Skeletal muscle cell (primary cell): ENCODE data around the gene VAV1.
"Not testable (repeated sequence)": the region's sequence is repeated elsewhere in the genome, so short reads cannot be mapped to it uniquely, and the experiment has no call there.

Experiments used
- DNase-seq: peaks from one replicate; pipeline ENCODE4 v3.0.0-alpha.2; 2010; ENCODE audit warnings: low read depth
- H3K4me3 ChIP-seq: 2 replicates; pipeline ENCODE4 v1.5.1; 2011; ENCODE audit warnings: low read depth, mild to moderate bottlenecking, control low read depth, low read length, moderate library complexity

VAV1 gene

DNA sequence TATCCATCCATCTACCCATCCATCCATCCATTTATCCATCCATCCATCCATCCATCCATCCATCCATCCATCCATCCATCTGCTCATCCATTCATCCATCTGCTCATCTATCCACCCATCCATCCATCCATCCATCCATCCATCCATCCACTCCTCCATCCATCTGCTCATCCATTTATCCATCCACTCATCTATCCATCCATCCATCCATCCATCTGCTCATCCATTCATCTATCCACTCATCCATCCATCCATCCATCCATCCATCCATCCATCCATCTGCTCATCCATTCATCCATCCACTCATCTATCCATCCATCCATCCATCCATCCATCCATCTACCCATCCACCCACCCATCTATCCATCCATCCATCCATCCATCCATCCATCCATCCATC, 3.5 kb downstream of the VAV1 start:
- not testable (repeated sequence) for H3K4me3 ChIP-seq, DNase-seq

DNA sequence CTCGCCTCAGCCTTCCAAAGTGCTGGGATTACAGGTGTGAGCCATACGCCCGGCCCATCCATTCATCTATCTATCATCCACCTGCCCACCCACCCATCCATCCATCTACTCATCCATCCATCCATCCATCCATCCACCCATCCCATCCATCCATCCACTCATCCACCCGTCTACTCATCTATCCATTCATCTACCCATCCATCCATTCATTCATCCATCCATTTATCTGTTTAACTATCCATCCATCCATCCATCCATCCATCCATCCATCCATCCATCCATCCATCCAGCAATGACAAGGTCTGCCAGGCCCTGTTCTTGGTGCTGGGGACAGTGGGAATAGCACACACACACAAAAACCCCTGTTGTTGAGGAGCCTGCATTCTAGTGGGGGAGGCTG, 4.5 kb downstream of the VAV1 start:
- no peak overlapping the region for H3K4me3 ChIP-seq
- no peak for DNase-seq

DNA sequence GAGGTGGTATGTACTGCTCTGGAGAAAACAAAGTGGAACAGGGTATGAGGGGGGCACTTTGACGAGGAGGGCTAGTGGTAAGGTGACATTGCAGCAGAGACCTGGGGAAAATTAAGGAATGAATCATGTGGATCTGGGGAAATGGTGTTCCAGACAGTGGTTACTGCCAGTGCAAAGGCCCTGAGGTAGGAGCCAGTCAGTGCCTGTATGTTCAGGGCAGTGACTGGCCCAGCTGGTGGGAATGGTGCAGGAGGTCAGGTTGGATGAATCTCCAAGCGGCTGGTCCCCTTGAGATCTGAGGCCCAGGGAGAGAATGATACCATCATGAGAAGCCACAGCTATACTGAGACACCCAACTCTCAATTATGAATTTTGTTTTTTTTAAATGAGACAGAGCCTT, 4.9 kb downstream of the VAV1 start:
- no peak for DNase-seq
- H3K4me3 ChIP-seq, result no peak overlapping the region

GRCh38 chr19:6778386-6778785, 5.9 kb downstream of the VAV1 start:
- no peak for DNase-seq
- H3K4me3 ChIP-seq, result no peak overlapping the region

- no peak for DNase-seq
- no peak overlapping the region for H3K4me3 ChIP-seq
Measured at GRCh38 chr19:6779206-6779605, 6.7 kb downstream of the VAV1 start.

GRCh38 chr19:6787393-6787792, 14.9 kb downstream of the VAV1 start:
- no peak overlapping the region for H3K4me3 ChIP-seq
- DNase-seq, result no peak

GRCh38 chr19:6788896-6789295, 16.4 kb downstream of the VAV1 start:
- no peak overlapping the region for H3K4me3 ChIP-seq
- no peak for DNase-seq

DNA sequence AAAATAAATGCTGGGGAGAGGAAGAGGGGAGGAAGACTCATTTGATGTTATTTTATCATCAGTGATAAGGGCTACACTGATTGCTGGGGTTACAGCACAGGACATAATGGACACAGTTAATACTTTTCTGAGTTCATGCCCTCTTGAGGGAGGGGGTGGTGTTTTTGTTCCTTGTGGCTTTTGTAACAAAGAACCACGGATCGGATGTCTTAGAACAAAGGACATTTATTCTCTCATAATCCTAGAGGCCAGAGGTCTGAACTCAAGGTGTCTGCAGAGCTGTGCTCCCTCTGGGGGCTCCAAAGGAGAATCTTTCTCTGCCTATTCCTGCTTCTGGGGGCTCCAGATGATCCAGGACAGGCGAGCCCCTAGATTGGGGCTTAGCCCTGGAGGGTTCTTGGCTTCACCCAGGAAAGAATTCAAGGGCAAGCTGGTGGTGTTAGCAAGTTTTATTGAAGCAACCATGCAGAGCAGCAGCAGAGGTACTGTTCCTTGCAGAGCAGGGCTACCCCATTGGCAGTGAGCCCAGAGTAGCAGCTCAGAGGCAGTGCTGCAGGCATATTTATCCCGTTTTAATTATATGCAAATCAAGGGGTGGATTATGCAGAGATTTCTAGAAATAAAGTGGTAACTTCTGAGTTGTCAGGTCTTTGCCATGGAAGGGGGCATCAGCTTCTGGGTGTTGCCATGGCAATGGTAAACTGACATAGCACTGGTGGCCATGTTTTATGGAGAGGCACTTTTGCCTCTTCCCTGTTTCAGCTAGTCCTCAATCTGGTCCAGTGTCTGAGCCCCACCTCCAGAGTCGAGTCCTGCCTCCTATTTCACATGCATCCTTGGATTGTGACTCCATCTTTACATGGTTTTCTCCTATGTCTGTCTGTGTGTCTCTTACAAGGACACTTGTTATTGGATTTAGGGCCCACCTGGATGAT, 18.0 kb downstream of the VAV1 start:
- H3K4me3 ChIP-seq, result no peak overlapping the region
- DNase-seq, result no peak

DNA sequence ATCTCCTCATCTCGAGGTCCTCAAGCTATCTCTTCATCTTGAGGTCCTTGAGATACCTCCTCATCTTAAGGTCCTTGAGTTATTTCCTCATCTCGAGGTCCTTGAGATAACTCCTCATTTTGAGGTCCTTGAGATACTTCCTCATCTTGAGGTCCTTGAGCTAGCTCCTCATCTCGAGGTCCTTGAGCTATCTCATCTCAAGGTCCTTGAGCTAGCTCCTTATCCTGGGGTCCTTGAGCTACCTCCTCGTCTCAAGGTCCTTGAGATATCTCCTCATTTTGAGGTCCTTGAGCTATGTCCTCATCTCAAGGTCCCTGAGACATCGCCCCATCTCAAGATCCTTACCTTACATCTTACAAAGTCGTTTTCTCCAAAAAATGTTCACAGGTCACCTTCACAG, 18.7 kb downstream of the VAV1 start:
- H3K4me3 ChIP-seq, result no peak overlapping the region
- no peak for DNase-seq

DNA sequence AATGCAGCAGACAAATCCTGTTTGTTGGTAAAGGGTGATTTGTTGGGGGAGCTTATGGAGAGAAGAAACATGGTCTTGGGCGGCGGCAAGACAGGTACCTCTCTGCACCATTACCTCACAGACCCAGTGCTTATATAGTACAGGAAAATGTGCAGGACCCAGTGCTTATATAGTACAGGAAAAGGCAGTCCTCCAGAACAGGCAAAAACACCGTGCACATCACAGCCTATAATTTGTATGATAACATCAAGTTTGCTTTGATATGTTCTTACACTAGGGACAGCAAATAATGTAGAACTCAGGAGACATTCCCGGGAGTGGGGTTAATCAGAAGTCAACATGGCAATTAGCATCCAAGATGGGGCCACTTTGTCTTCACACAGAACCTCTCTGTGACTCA, 20.9 kb downstream of the VAV1 start:
- H3K4me3 ChIP-seq, result no peak overlapping the region

GRCh38 chr19:6793973-6794372, 21.5 kb downstream of the VAV1 start:
- DNase-seq, result no peak
- H3K4me3 ChIP-seq, result no peak overlapping the region

More for the DNA sequence above, 20.9 kb downstream of the VAV1 start:
- no peak for DNase-seq

DNA sequence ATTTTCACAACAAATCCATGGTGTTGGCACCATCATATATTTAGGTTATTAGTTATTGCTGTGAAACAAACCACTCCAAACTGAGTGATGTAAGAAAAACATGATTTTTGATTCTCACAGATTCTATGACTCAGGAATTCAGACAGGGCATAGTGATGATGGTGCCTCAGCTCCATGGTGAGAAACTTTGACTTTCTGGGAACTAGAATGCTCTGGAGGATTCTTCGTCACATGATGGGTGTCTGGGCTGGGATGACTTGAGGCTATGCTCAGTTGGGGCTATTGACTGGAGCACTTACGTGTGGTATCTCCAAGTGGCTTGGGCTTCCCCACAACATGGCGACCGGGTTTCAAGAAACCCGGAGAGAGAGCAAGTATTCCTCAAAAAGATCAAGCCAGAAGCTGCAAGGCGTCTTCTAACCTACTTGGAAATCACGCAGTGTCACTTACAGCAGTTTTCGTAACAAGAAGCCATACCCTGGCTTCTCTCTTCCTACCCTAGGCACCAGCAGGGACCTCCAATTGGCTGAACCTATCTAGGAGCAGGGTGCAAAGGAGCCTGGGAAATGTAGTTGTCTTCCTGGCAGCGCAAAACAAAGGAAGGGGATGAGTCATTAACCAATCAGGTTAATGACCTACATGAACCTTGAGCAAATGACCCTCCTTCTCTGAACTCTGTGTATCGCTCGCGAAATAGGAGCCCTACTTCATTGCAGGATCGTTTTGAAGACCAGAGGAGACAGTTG, 22.4 kb downstream of the VAV1 start:
- no peak for DNase-seq
- no peak overlapping the region for H3K4me3 ChIP-seq

DNA sequence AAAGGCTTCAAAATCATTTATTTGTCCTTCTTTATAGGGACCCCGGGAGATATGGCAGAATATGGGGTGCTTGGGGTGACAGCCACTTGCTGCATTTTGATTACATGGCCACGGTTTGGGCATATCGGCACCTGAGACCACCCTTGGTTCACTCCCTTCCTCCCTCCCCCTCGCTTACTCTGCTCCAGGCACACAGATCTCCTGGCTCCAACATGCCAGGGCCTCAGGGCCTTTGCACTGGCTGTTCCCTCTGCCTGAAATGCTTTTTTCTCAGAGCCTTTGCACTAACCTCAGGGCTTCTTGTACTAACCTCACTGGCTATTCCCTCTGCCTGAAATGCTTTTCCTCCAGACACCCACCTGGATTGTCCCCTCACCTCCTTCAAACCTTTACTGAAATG, 23.8 kb downstream of the VAV1 start:
- H3K4me3 ChIP-seq, result no peak overlapping the region
- DNase-seq, result no peak

DNA sequence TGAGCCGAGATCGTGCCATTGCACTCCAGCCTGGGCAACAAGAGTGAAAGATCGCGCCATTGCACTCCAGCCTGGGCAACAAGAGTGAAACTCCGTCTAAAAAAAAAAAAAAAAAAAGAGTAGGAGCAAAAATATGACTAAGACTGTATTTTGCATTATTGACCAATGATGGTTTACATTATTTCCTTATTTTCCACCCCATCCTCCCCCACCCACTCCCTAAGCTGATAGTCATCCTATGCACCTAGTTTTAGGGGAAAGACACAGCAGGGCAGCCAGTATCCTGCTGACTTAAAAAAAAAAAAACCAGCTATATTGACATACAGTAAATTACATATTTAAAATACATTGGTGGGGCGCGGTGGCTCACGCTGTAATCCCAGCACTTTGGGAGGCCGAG, 25.1 kb downstream of the VAV1 start:
- DNase-seq, result no peak
- no peak overlapping the region for H3K4me3 ChIP-seq

DNA sequence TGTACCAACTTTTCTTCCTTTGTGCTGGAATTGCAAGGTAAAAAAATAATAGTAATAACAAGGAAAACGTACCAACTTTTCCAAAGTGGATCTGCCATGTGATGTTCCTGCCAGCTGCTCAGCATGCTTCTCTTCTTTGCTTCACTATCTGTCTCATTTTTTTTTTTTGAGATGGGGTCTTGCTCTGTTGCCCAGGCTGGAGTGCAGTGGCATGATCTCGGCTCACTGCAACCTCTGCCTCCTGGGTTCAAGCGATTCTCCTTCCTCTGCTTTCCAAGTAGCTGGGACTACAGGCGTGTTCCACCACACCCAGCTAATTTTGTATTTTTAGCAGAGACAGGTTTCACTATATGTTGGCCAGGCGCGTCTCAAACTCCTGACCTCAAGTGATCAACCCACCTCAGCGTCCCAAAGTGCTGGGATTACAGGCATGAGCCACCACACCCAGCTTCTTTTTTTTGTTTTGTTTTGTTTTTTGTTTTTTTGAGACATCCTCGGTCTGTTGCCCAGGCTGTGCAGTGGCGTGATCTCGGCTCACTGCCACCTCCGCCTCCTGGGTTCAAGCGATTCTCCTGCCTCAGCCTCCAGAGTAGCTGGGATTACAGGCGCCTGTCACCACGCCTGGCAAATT, 27.8 kb downstream of the VAV1 start:
- not testable (repeated sequence) for DNase-seq

DNA sequence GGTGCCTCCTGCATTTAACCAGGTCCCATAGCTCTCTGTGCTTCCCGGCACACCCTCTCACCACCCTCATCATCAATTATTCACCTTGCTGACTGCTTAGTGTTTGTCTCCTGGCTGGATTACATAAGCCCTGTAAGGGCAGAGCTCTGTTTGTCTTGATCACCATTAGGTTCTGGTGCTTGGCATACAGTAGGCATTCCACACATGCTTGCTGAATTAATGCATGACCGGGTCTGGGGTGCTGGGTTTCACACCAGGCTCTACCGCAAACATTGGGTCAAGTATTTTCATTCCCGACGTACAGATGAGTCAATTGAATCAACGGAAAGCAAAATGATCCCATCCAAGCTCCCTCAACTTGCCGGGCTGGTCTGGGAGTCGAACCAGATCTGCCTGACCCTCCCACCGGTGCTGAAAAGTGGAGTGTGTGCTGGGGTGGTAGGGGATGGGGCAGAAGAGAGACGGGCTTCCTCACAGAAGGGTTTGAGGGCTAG, 28.5 kb downstream of the VAV1 start:
- peak; percentile 11 for DNase-seq

More for the DNA sequence above, 27.8 kb downstream of the VAV1 start:
- not testable (repeated sequence) for H3K4me3 ChIP-seq

GRCh38 chr19:6801485-6802086, 29.1 kb downstream of the VAV1 start:
- no peak for DNase-seq
- no peak overlapping the region for H3K4me3 ChIP-seq

More for the DNA sequence above, 28.5 kb downstream of the VAV1 start:
- no peak overlapping the region for H3K4me3 ChIP-seq

- DNase-seq, result no peak
- H3K4me3 ChIP-seq, result no peak overlapping the region
Measured at GRCh38 chr19:6802336-6803035, 30.0 kb downstream of the VAV1 start.

- no peak overlapping the region for H3K4me3 ChIP-seq
- DNase-seq, result no peak
Measured at GRCh38 chr19:6803036-6803404, 30.5 kb downstream of the VAV1 start.
